ENCODE data around the gene CSKMT.

GRCh38 chr11:62682518-62682917 lies 17.4 kb downstream of the CSKMT start:
- no peak for TF ChIP-seq POLR2A (IDR thresholded peaks at IDR 0.05; ENCODE audit: low read depth, low read length)
- no peak for TF ChIP-seq TAF1 (IDR thresholded peaks at IDR 0.05; ENCODE audit: low read depth, low read length)
- TF ChIP-seq PAX5 (IDR thresholded peaks at IDR 0.05; ENCODE audit: insufficient read depth, low read length, severe bottlenecking) = no peak
- TF ChIP-seq POLR2AphosphoS5 (IDR thresholded peaks at IDR 0.05; ENCODE audit: low read depth, low read length) = no peak
